ENCODE measurements around the gene HEY2.

HEY2 gene

GRCh38 chr6:125743604-125744003 is 5.8 kb upstream of the HEY2 start:
- Histone ChIP-seq H3K27me3 (no peaks in the 10 kb centered on the region), H3K27ac (peak overlapping the region; percentile 99), H3K4me3 (peak overlapping the region; percentile 33 to 89), H3K36me3 (no peaks in the 10 kb centered on the region), H3K9me3 (no peaks in the 10 kb centered on the region), H3K4me1 (peaks cover 0 to 51% (median 9%) of the 10 kb centered on the region in 4 donors)
- no peak for DNase-seq
- intact Hi-C loops (cut with DNase I; ENCODE audit: low total_unique reads) = loop anchor here (10.0 kb wide), 1 partner anchor 149 kb away; no protein-coding TSS in a partner anchor
- TF ChIP-seq CTCF (IDR thresholded peaks at IDR 0.05) = no peak

GRCh38 chr6:125745281-125746018 is 4.0 kb upstream of the HEY2 start:
- TF ChIP-seq CTCF (IDR thresholded peaks at IDR 0.05) = no peak
- H3K27me3 ChIP-seq = no peaks in the 10 kb centered on the region
- H3K4me3 ChIP-seq = peak overlapping the region; percentile 89 to 95
- intact Hi-C loops (cut with DNase I; ENCODE audit: low total_unique reads) = loop anchor here (5.0 to 10.0 kb wide), 2 partner anchors 151 to 303 kb away; no protein-coding TSS in a partner anchor
- H3K9me3 ChIP-seq = no peaks in the 10 kb centered on the region
- peak overlapping the region; percentile 99 for H3K27ac ChIP-seq
- no peaks in the 10 kb centered on the region for H3K36me3 ChIP-seq
- H3K4me1 ChIP-seq = peaks cover 0 to 50% (median 9%) of the 10 kb centered on the region in 4 donors
- DNase-seq = no peak

- H3K4me3 ChIP-seq = peak overlapping the region; percentile 89 to 95
- DNase-seq = no peak
- H3K27ac ChIP-seq = peak overlapping the region; percentile 99
- no peaks in the 10 kb centered on the region for H3K27me3 ChIP-seq
- intact Hi-C loops (cut with DNase I; ENCODE audit: low total_unique reads) = loop anchor here (5.0 to 10.0 kb wide), 2 partner anchors 151 to 304 kb away; no protein-coding TSS in a partner anchor
- H3K9me3 ChIP-seq = no peaks in the 10 kb centered on the region
- no peaks in the 10 kb centered on the region for H3K36me3 ChIP-seq
- TF ChIP-seq CTCF (IDR thresholded peaks at IDR 0.05) = no peak
- peaks cover 0 to 45% (median 9%) of the 10 kb centered on the region in 4 donors for H3K4me1 ChIP-seq
Measured at GRCh38 chr6:125746019-125746414, 3.4 kb upstream of the HEY2 start.

- peak overlapping the region; percentile 99 for H3K27ac ChIP-seq
- no peaks in the 10 kb centered on the region for H3K36me3 ChIP-seq
- DNase-seq = peak; percentile 91 to 92
- peak in 1 of 2 experiments; percentile 10 for TF ChIP-seq CTCF (IDR thresholded peaks at IDR 0.05)
- no peaks in the 10 kb centered on the region for H3K9me3 ChIP-seq
- H3K27me3 ChIP-seq = no peaks in the 10 kb centered on the region
- H3K4me1 ChIP-seq = peaks cover 0 to 35% (median 7%) of the 10 kb centered on the region in 4 donors
- peak overlapping the region; percentile 89 to 95 for H3K4me3 ChIP-seq
- intact Hi-C loops (cut with DNase I; ENCODE audit: low total_unique reads) = loop anchor here (5.0 to 10.0 kb wide), 2 partner anchors 152 to 305 kb away; no protein-coding TSS in a partner anchor
Measured at GRCh38 chr6:125746731-125747588, 2.5 kb upstream of the HEY2 start.

- no peaks in the 10 kb centered on the region for H3K9me3 ChIP-seq
- TF ChIP-seq CTCF (IDR thresholded peaks at IDR 0.05) = no peak
- peak overlapping the region; percentile 99 for H3K27ac ChIP-seq
- no peaks in the 10 kb centered on the region for H3K27me3 ChIP-seq
- no peaks in the 10 kb centered on the region for H3K36me3 ChIP-seq
- intact Hi-C loops (cut with DNase I; ENCODE audit: low total_unique reads) = loop anchor here (5.0 to 10.0 kb wide), 2 partner anchors 153 to 305 kb away; no protein-coding TSS in a partner anchor
- peak; percentile 53 to 80 for DNase-seq
- H3K4me3 ChIP-seq = peak overlapping the region; percentile 89 to 95
- H3K4me1 ChIP-seq = peaks cover 0 to 28% (median 5%) of the 10 kb centered on the region in 4 donors
Measured at GRCh38 chr6:125747589-125748405, 1.6 kb upstream of the HEY2 start.
